ENCODE results near the gene ST8SIA4.
"Not testable (repeated sequence)": the region's sequence is repeated elsewhere in the genome, so short reads cannot be mapped to it uniquely, and the experiment has no call there.

ST8SIA4 gene

GRCh38 chr5:100788417-100788816, 114.7 kb downstream of the ST8SIA4 start:
- no peak for DNase-seq (ENCODE audit: low read depth in 2 of 3, low spot score in 1 of 3)

GRCh38 chr5:100787648-100788047, 115.4 kb downstream of the ST8SIA4 start:
- DNase-seq (ENCODE audit: low read depth in 2 of 3, low spot score in 1 of 3), result no peak

DNA sequence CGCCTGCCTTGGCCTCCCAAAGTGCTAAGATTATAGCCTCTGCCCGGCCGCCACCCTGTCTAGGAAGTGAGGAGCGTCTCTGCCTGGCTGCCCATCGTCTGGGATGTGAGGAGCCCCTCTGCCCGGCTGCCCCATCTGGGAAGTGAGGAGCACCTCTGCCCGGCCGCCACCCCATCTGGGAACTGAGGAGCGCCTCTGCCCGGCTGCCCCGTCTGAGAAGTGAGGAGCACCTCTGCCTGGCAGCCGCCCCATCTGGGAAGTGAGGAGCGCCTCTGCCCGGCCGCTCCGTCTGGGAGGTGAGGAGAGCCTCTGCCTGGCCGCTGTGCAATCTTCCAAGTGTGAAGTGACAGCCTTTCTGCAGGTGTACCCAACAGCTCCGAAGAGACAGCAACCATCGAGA, 117.5 kb downstream of the ST8SIA4 start:
- DNase-seq (ENCODE audit: low read depth in 2 of 3, low spot score in 1 of 3), result not testable (repeated sequence)

GRCh38 chr5:100780376-100780870, 122.7 kb downstream of the ST8SIA4 start:
- DNase-seq (ENCODE audit: low read depth in 2 of 3, low spot score in 1 of 3), result no peak

- DNase-seq (ENCODE audit: low read depth in 2 of 3, low spot score in 1 of 3), result no peak
These were observed 123.3 kb downstream of the ST8SIA4 start for GRCh38 chr5:100779669-100780375.

DNA sequence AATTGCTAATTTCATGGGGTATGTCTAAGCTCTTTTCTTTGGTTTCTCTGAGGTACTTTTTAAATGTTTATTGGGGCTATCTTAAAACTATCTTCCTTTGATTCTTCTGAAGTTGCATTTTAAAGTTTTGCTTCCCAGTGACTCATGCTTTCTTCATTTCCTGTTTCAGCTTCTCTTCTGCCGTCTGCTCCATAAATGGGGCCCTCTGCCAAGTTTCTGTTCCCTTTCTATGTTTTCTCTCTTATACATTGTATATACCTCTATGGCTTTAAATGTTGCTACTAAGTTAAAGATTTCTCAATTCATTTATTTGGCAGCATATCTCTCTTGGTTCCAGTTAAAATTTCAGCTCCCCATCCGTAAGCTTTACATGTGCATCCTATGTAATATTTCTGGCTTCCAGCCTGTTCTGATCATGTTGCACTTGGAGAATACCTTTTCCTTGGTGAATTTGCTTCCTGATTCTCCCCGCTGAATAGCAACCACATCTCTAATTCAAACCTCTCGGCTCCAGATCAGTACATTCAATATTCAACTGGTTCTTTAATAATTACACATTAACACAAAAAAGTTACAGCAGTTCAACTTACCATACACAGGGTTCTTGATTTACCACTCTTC, 125.3 kb downstream of the ST8SIA4 start:
- DNase-seq (ENCODE audit: low read depth in 2 of 3, low spot score in 1 of 3), result no peak

DNA sequence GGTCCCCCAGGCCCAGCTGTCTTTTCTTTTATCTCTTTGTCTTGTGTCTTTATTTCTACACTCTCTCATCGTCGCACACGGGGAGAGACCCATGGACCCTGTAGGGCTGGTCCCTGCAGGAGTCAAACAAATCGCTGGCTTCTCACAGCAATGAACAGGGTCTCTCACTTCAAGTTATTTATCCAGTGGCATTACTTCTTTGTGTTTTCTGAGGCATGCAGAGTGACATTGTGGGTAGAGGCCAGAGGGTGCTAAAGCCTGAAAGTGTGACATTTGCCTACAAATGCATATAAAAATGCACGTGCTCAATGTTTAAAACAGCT, 127.6 kb downstream of the ST8SIA4 start:
- no peak for DNase-seq (ENCODE audit: low read depth in 2 of 3, low spot score in 1 of 3)

DNA sequence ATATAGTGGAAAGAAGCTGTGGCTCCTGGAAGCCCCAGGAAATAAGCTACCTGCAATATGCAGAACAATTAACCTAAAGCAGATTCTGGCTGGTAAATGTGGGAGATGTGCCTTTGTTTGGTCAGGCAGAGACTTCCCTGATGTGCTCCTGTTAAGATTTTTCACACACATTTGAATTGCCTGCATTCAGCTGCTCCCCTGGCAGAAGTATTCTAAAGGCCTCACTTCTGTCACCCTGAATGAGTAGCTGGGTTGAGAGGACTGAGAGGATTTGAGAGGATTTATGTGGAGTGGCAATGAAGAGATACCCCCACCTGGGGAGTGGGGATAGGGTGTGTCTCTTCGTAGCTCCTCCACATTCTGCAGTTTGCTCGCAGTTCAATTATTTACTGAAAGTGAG, 130.5 kb downstream of the ST8SIA4 start:
- DNase-seq (ENCODE audit: low read depth in 2 of 3, low spot score in 1 of 3), result no peak

- DNase-seq (ENCODE audit: low read depth in 2 of 3, low spot score in 1 of 3), result no peak
These were observed 131.1 kb downstream of the ST8SIA4 start for GRCh38 chr5:100772006-100772405.

DNA sequence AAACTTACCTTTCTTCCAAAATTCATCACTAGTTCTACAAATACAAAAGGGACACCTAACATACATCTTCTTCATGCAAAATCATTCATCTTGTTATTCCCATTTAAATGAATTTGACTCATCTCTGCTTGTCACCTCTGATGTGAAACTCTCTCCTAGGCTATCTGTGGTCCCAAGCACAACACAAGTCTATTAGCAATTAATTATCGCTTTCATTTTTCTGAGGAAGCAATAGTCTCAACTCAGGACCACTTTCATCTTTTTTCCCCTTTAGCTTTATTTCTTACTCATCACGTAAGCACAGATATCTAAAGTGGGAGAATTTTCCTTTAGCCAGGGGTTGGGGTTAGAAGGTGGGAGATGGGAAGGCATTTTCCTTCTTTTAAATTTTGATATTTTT, 131.9 kb downstream of the ST8SIA4 start:
- no peak for DNase-seq (ENCODE audit: low read depth in 2 of 3, low spot score in 1 of 3)

- DNase-seq (ENCODE audit: low read depth in 2 of 3, low spot score in 1 of 3), result no peak
These were observed 134.9 kb downstream of the ST8SIA4 start for GRCh38 chr5:100768221-100768620.

DNA sequence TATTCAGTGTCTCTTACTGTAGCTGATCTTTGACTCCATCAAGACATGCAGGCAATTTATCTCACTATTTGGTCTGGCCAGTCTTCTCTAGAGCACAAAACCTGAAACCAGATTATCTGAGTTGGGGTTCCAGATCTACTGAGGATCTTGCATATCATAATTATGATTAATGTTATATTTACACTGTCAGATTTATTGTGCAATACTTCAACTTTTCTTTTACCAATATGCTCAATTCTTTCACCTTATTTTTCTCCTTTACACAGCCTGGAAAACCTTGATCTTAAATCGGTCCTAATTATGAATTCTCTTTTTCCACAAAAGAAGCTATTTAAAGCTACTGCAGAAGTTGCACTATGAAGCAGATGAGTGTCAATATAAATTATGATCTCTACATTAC, 140.1 kb downstream of the ST8SIA4 start:
- no peak for DNase-seq (ENCODE audit: low read depth in 2 of 3, low spot score in 1 of 3)

DNA sequence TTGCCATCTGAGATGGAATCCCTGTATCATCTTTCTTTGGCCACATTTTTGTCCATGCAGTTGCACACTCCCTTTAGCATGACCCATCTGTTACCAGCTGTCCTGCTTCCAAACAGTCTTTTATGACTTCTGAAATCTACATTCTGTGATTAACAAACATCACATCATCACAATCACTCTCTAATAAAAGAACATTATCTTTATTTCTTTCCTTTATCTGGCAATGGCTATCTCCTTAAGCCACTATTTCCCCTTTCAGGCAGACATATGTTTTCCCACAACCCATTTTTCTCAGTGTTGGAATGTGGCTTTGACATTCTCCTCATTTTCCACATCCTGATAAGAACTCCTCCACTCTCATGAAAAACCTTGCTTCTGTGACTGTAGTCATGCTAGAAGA, 141.0 kb downstream of the ST8SIA4 start:
- no peak for DNase-seq (ENCODE audit: low read depth in 2 of 3, low spot score in 1 of 3)

- DNase-seq (ENCODE audit: low read depth in 2 of 3, low spot score in 1 of 3), result no peak
These were observed 141.9 kb downstream of the ST8SIA4 start for GRCh38 chr5:100761192-100761591.

DNA sequence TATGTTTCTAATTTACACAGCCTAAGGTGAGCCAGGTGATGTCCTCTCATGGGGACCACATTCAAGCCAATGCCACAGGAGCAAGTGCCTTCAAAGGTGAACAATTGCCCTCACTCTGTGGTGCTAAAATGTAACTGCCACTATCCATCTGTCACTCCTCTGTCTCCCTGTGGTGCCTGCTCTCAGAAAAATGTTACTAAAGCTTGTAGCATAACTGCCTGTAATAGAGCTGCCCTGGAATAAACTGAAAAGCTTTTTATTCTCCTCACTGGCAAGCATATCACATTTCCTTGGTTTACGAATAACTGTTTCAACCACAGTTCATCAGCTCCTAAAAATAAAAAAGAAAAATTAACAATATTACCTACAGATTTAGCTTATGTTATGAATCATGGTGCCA, 142.4 kb downstream of the ST8SIA4 start:
- no peak for DNase-seq (ENCODE audit: low read depth in 2 of 3, low spot score in 1 of 3)

DNA sequence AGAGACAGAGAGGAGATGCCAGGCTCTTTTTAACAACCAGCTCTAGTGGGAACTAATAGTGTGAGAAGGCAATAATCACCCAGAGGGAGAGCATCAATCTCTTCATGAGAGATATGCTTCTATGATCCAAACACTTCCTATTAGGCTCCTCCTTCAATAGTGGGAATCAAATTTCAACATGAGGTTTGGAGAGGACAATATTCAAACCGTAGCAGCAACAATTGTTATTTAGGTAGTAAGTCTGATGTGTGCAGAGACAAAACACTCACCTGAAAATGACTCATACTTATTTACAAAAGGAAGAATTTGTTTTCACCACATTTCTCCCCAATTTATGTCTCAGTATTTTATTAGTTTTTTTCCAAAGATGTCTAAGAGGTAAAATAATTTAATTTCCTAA, 144.3 kb downstream of the ST8SIA4 start:
- no peak for DNase-seq (ENCODE audit: low read depth in 2 of 3, low spot score in 1 of 3)

GRCh38 chr5:100758306-100758705, 144.8 kb downstream of the ST8SIA4 start:
- no peak for DNase-seq (ENCODE audit: low read depth in 2 of 3, low spot score in 1 of 3)

GRCh38 chr5:100757618-100758017, 145.5 kb downstream of the ST8SIA4 start:
- no peak for DNase-seq (ENCODE audit: low read depth in 2 of 3, low spot score in 1 of 3)

Measured in stimulated activated CD4-positive, alpha-beta T cell treated with anti-CD3 and anti-CD28 coated beads, Interleukin-12 subunit alpha, Interleukin-12 subunit beta, amount 100 ng/mL, for 48 hours (primary cell).